Measurements from ENCODE around the gene HS6ST2.
"Not testable (repeated sequence)": the region's sequence is repeated elsewhere in the genome, so short reads cannot be mapped to it uniquely, and the experiment has no call there.

HS6ST2 gene

DNA sequence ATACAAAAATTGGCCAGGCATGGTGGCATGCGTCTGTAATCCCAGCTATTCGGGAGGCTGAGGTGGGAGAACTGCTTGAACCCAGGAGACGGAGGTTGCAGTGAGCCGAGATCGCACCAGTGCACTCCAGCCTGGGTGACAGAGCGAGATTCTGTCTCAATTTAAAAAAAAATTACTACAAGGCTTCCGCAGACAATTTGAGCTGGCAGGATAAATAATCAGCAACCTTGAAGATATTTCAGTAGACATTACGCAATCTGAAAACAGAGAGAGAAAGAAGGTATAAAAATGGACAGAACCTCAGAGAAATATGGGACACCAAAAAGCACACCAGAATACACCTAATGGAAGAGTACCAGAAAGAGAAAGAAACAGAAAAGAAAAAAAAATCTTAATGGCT is 25.3 kb downstream of the HS6ST2 start:
- no peak for DNase-seq

DNA sequence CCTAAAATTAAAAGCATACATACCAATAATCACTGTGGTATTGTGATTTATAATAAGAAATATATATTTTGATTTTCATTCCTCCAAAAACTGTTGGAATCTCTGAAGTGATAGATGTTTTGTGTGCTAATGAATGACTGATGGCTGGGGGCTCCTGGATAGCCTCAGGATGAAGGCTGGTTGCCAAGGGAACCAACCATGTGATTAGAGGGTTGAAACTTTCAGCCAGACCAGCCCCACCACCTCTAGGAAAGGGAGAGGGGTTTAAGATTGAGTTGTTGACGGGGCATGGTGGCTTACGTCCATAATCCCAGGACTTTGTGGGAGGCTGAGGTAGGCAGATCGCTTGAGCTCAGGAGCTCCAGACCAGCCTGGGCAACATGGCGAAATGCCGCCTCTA is 34.0 kb downstream of the HS6ST2 start:
- DNase-seq = no peak

DNA sequence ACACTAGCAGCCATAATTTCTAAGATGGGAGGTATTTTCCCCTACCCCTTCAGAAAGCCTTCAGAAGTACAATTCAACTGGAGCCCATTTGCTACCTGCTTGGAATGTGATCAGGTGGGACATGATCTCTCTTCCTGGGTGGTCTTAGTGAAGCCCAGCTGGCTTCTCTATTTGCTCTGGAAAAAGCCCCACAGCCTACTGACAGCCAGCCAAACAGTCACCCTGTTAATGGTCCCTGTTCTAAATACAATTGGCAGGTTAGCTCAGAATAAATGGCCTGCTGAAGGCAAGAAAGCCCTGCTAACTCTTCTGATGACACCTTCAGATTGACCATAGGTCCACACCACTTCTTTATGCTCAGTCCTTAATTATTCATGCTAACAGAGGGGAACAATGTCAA is 39.9 kb downstream of the HS6ST2 start:
- no peak for DNase-seq

DNA sequence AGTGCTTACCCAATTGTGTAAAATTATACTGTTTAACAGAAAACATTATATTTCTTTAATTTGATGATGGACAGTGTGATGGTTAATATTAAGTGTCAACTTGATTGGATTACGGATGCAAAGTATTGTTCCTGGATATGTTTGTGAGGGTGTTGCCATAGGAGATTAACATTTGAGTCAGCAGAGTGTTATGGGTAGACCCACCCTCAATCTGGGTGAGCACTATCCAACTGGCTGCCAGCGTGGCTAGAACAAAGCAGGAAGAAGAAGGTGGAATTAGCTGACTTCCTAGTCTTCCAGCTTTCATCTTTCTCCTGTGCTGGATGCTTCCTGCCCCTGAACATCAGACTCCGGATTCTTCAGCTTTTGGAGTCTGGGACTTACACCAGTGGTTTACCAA is 42.1 kb downstream of the HS6ST2 start:
- no peak for DNase-seq

DNA sequence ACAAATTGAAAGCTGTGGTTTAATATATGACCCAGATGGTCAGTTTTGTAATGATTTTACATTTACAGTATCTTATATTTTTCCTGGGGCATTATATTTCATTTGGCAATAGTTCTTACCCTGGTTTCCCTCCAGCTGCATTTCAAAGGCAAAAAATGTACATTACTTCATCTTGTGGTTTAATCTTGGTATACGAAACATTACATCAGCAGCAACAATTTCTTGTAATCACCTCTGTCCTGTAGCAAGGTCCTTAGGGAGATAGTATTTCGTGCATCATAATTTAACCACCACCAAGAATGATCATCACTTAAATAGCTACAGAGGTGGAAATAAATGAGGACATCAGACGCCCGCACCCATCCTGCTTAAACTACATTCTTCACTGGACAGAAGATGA is 48.8 kb downstream of the HS6ST2 start:
- DNase-seq = no peak

DNA sequence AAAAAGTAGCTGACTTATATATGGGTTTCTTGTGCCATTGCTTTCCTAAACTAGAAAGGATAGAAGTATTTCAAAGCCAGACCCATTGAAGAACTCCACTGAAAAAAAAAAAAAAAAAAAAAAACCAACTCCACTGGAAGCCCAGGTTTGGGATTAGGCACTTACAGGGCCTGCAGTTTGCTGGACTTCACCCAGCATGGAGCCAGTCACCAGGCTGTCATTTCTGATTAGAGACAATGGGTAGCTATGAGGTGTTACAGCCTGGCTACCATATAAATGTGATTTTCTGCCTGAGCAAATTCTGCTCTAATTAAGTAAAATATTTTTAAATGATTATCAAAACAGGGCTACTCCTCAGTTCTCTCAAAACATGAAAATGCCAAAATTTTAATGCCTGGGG is 49.5 kb downstream of the HS6ST2 start:
- DNase-seq = no peak

DNA sequence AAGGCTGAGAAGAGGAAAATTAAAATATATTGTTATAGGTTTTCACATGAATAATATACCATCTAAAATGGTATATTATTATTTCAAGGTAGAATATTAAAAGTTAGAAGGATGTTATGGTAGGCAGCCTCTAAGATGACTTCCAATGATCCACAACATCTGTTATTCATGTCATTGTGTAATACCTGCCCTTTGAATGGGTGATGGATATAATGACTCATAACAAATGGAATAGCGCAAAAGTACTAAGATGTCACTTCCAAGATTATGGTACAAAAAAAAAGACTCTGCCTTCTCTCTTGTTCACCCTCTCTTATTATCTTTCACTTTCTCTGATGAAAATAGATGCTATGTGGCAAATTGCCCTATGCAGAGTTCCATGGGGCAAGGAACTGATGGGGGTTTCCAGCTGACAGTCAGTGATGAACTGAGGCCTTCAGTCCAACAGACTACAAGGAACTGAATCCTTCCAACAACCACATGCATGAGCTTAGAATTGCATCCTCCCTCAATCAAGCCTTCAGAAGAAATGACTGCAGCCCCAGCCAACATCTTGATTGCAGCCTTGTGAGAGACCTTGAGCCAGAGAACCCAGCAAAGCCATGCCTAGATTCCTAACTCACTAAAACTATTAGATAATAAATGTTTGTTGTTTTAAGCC is 57.7 kb downstream of the HS6ST2 start:
- DNase-seq = no peak

DNA sequence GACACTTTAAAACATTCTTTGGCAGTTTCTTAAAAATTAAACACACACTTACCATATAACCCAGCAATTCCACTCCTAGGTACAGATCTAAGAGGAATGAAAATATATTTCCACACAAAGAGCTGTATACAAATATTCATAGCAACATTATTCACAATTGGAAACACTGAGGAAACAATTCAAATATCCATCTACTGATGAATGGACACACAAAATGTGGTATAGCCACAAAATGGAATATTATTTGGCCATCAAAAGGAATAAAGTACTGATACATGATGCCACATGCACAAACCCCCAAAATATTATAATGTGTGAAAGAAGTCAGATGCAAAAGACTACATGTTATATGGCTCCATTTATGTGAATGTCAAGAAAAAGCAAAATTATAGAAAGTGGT is 70.9 kb downstream of the HS6ST2 start:
- DNase-seq = no peak

DNA sequence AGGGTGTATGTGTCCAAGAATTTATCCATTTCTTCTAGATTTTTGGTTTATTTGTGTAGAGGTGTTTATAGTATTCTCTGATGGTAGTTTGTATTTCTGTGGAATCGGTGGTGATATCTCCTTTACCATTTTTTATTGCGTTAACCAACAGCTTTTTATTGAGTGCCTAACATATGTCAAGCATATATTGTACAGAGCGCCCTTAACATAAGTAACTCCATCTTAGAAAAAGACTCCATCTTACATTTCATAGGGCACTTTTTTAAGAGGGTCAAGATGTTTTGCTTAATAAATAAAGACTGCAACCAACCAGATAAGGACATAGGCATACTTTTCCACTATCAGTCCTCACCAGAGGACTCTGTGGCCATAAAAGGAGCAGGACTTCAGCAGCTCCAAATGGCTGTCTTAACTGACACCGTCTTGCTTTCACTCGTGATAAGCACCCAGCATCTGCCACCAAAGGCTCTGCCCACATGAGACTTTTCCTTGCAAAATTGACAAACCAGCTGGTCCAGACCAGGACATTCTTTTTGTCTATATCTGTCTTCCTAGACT is 75.0 kb downstream of the HS6ST2 start:
- no peak for DNase-seq

DNA sequence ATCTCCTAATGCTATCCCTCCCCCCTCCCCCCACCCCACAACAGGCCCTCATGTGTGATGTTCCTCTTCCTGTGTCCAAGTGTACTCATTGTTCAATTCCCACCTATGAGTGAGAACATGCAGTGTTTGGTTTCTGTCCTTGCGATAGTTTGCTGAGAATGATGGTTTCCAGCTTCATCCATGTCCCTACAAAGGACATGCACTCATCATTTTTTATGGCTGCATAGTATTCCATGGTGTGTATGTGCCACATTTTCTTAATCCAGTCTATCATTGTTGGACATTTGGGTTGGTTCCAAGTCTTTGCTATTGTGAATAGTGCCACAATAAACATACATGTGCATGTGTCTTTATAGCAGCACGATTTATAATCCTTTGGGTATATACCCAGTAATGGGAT is 77.7 kb downstream of the HS6ST2 start:
- DNase-seq = not testable (repeated sequence)

DNA sequence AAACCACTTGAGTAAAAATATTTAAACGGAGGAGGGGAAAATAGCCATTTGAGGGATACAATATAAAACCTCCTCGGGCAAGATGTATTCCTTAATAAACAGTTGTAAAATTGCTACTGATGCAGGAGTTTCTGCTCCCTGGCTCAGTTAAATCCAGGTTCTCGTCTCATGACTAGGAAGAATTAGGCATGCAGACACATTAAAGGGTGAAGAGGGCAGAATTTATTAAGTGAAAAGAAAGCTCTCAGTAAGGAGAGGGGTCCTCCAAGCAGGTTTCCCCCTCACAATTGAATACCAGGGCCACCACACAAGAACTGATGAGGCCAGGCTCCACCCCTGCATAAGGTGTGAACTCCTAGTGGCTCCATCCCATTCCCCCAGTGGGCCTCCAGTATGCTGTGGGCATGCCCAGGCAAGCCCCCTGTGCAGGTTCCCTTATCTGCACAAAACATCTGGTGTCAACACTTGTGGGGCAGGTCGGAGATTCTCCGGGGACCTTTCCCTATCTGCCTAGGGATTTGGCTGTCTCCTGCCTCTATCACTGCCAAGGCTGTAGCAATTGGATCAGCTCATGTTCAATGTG is 80.4 kb downstream of the HS6ST2 start:
- DNase-seq = no peak

DNA sequence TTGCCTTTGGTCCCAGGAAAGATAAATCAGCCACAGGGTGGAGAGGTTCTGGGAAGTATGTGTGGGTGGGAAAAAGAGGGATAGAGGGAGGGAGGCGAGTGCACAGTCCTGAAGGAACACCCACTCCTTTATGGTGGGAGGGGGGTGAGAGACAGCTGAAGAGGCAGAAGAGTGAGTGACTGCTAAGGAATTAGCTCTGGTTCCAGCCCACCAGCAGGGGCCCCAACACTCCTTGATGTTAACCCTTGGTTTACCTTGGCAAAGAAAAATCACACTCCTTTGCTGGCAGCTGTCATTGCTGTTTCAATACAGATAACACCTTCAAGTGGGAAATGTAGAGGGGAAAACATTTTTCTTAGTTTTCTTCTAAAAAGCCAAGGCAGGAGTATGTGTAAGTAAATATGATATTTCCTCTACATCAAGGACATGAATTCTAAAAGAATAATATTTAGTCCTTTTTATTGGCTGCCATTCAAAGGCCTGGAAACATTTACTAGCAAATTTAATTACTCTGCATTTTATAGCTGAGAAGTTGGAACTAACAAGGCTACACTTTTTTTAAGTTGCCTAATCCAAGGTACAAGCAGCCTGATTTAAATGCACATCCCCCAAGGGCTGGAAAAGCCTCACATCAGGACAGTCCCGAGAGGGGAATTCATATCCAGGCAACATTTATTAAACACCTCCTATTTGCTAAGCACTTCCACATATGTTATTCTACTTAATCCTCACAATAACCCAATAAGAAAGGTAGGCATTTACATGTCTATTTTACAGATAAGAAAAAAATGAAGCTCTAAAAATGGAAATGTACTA is 81.7 kb downstream of the HS6ST2 start:
- DNase-seq = no peak

DNA sequence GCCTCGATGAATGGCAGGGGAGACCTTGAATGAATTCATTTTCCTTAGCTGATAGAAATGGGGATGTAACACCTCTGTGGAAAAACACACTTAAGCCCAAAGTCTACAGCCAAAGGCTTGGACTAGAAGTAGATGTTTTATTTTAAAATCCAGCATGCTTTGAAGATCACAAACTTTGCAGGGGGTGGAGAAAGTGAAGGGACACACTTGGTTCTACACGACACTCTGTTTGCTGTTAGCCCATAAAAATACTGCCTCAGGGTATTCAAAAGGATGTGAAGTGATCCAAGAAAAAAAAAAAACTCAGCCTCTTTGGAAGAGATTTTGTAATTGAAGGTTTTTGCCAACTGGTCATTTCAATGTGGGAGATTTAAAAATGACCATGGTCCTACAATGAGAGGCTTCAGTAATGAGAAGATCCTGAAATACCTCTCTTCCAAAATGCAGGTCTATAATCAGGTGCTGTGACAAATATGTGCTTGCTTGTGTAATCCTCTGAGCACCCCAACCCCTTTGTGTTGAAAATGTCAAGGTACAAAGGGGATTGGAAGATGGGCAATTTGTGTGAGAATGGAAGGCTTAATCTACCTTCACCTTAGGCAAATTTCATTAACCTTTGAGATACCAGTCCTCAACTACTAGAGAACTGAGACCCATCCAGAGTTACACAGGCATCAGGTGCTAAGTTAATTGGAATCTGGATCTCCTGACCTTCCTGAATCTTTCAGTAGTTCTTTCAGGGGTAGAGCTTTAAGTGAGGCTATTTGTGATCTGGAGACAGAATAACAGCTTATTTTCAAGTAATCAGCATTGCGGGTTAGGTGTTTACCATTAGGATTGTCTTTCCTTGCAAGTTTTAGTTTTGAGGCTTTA is 82.5 kb downstream of the HS6ST2 start:
- no peak for DNase-seq

DNA sequence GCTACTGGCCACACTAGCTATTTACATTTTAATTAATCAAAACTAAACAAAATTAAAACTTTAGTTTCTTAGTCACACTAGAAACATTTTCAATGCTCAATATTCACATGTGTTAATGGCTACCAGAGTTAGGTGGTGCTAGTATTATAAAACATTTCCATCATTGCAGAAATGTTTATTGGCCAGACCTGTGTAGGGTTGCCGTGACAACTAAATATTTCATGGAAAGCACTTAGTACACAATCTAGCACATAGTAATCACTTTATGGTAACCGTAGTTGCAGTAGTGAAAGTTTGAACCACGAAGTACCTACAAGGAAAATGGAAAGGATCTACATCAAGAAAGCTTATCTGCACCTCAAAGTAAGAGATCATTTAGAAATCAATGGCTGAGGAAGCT is 95.9 kb downstream of the HS6ST2 start:
- DNase-seq = no peak

DNA sequence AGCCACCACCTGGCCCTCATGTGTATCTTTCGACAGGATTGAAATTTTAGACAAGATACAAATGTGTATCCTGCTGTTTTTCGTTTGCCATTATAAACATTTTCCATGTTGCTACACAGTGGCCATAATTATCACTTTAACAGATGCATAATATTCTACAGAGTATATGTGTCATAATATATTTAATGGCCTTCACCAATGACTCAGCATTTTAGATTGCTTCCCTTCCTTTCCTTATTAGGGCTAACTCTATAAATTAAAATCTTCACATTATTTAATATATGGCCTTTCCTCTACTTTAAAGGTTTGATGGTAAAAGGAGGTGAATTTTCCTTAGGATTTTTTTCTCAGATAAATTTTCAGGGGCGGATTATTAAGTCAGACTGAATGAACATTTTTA is 97.4 kb downstream of the HS6ST2 start:
- no peak for DNase-seq

DNA sequence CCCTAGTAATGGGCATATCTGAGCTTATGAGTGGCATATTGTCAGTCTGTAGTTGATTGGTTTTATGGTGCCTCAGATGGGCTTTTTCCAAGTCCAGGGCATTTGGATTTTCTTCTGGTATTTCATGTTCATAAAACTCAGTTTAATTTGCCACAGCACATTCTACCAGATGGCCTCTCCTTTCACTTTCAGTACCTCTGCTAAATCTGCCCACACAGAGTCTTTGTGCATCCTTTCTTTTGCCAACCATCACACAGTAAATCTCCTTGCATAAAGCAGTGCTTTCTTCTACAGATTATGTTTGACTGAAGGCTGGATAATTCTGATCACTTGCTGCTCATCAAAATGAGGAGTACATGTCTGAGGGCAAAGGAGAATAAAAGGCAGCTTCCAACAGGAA is 98.2 kb downstream of the HS6ST2 start:
- no peak for DNase-seq

DNA sequence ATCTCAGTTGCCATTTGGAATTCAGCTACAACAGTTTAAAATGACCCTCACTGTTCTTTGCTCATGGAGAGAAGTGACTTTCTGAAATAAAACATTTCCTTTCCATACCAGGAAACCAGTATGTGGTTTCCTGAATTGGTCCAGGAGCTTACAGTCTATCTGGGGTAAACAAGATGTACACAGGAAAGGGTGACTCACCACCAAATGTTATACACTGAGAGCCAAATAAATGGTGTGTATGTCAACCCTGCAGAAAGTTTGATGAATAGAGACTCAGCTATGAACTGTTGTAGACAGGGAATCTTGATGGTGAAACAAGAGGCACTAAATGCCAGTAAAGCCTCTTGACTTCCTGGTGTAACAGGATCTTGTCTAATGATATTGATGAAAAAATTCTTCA is 100.4 kb downstream of the HS6ST2 start:
- DNase-seq = no peak

DNA sequence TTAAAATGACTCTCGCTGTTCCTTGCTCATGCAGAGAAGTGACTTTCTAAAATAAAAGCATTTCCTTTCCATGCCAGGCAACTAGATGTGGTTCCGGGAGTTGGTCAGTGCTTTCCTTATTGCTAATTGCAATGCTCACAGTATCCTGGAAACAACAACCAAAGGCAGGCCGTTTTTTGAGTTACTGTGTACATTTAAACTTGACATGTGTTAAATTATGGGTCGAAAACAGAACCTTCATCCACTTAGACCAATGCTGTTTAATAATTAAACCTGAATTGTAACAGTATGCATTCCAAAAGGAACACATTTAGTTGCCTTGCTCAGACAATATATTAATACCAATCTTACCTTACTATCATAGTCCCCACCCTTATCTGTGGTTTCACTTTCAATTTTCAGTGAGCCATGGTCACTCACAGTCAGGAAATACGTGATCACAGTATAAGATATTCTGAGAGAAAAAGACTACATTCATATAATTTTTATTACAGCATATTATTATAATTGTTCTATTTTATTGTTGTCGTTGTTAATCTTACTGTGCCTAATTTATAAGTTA is 102.6 kb downstream of the HS6ST2 start:
- DNase-seq = no peak

DNA sequence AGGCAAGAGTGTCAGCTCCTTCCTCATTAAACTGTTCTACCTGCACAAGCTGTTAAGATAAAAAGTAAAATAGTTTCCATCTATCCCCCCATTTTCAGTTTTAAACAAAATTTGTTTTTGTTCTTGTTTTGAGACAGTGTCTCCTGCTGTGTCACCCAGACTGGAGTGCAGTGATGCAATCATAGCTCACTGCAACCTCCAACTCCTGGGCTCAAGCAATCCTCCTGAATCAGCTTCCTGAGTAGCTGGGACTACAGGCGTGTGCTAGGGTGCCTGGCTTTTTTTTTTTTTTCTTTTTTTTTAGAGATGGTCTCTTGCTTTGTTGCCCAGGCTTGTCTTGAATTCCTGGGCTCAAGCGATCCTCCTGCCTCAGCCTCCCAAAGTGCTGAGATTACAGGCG is 105.4 kb downstream of the HS6ST2 start:
- no peak for DNase-seq

DNA sequence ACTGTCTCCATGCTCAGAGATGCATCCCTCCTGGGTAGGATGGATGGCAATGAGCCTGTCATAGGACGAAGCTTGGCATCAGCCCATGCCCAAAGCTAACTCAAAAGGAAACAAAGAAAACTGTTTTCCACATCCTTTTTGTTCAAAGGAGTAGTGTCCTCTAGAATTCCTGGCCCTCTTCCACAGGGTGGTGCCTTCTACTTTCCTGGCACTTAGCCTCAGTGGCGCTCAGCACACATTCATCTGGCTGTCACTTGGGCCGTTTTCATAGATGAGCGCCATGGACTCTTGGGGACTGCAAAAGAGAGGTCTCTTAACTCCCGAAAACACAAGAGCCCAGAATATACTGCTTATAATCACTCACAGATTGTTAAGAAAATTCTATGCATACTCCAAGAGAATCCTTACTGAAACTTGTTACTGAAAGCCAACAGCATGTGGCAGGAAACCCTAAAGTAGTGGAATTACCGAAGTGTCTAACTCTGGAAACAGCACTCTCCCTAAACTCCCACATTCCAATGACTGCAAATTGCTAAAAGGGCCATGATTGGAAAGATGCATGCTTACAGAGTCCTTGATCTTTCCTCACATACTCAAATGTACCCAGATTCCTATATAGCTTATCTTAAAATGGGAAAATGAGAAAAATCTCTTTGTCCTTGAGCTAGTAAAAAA is 110.0 kb downstream of the HS6ST2 start:
- DNase-seq = no peak

DNA sequence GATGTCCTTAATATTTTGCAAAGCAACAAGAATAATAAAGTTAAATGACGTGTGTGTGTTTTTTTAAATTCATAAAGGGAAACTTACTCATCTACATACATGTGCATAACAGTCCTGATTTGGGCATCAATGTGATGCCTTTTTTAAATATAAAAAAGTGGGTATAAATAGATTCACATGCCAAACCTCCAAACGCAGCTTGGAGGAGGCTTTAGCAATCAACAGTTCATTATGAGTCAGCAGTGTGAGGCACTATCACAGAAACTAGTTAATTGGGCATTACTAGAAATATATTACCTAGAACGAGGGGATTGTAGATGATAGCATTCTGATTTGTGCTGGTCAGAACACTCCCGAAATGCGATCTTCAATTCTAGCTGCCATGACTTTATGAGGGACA is 115.1 kb downstream of the HS6ST2 start:
- no peak for DNase-seq
